HepG2 (cell line): ENCODE data around the gene POU5F1. TPM values are rescaled to one million over a fixed set of nuclear protein-coding genes. Genes with fewer than 3 reads are reported as not detected.

Source experiments
- BCL6 ChIP-seq: IDR thresholded peaks from 2 replicates; pipeline ENCODE4 v1.6.1; 2016; ENCODE audit warnings: missing genetic modification reagents, missing compliant biosample characterization
- ESRRA ChIP-seq: sonication (generic); formaldehyde crosslinking; IDR thresholded peaks from 2 replicates; pipeline ENCODE4 v1.5.1; 2020; ENCODE audit warnings: mild to moderate bottlenecking, low read depth, missing genetic modification reagents
- HMGXB4 ChIP-seq, 2 experiments: sonication (generic) in 1 of 2; formaldehyde crosslinking in 1 of 2; IDR thresholded peaks; 2 replicates each; pipeline versions ENCODE4 v1.4.0 to v1.6.1; 2018 to 2020; ENCODE audit warnings: missing genetic modification reagents in 2 of 2, borderline replicate concordance in 1 of 2, low read depth in 1 of 2, mild to moderate bottlenecking in 1 of 2, missing biosample characterization in 1 of 2
- IKZF4 ChIP-seq: sonication (generic); formaldehyde crosslinking; IDR thresholded peaks from 2 replicates; pipeline ENCODE4 v1.5.1; 2020; ENCODE audit warnings: borderline replicate concordance, mild to moderate bottlenecking, low read depth, missing genetic modification reagents; ENCODE audit errors: not compliant biosample characterization
- NONO ChIP-seq, 2 experiments: fragments of 450-650 bp in 1 of 2; sonication (generic) in 1 of 2; formaldehyde crosslinking in 1 of 2; IDR thresholded peaks in 1 of 2; conservative IDR thresholded peaks in 1 of 2; 2 replicates each; pipeline versions ENCODE4 v1.6.1 to v1.8.0; 2017 to 2022; ENCODE audit warnings: mild to moderate bottlenecking in 1 of 2, missing genetic modification reagents in 1 of 2, moderate library complexity in 1 of 2
- POLR2A ChIP-seq, 2 experiments: IDR thresholded peaks; 2 replicates each; pipeline ENCODE4 v1.6.1; 2011; ENCODE audit warnings: low read depth in 2 of 2, low read length in 2 of 2, mild to moderate bottlenecking in 1 of 2, moderate library complexity in 1 of 2; ENCODE audit not compliant: insufficient read depth in 1 of 2
- RFXANK ChIP-seq: IDR thresholded peaks from 2 replicates; pipeline ENCODE4 v1.6.1; 2016
- SAFB2 ChIP-seq: sonication (generic); formaldehyde crosslinking; IDR thresholded peaks from 2 replicates; pipeline ENCODE4 v1.5.1; 2020; ENCODE audit warnings: missing genetic modification reagents, low read depth, mild to moderate bottlenecking, borderline replicate concordance
- SRY ChIP-seq: sonication (generic); formaldehyde crosslinking; IDR thresholded peaks from 2 replicates; pipeline ENCODE4 v1.8.0; 2022; ENCODE audit warnings: mild to moderate bottlenecking, missing genetic modification reagents
- ZBTB37 ChIP-seq: sonication (generic); formaldehyde crosslinking; IDR thresholded peaks from 2 replicates; pipeline ENCODE4 v1.4.0; 2020; ENCODE audit warnings: mild to moderate bottlenecking, missing genetic modification reagents
- ZBTB43 ChIP-seq: sonication (generic); formaldehyde crosslinking; conservative IDR thresholded peaks from 2 replicates; pipeline ENCODE4 v1.4.0; 2020; ENCODE audit warnings: missing genetic modification reagents
- ZNF253 ChIP-seq: sonication (generic); formaldehyde crosslinking; IDR thresholded peaks from 2 replicates; pipeline ENCODE4 v1.8.0; 2022; ENCODE audit warnings: mild to moderate bottlenecking, missing genetic modification reagents, borderline replicate concordance
- ZNF333 ChIP-seq: sonication (generic); formaldehyde crosslinking; IDR thresholded peaks from 2 replicates; pipeline ENCODE4 v1.4.0; 2020; ENCODE audit warnings: mild to moderate bottlenecking, missing genetic modification reagents, borderline replicate concordance
- ZNF33A ChIP-seq: sonication (generic); formaldehyde crosslinking; IDR thresholded peaks from 2 replicates; pipeline ENCODE4 v1.5.1; 2020; ENCODE audit warnings: missing genetic modification reagents, mild to moderate bottlenecking, moderate library complexity, borderline replicate concordance
- ZNF484 ChIP-seq: sonication (generic); formaldehyde crosslinking; IDR thresholded peaks from 2 replicates; pipeline ENCODE4 v1.5.1; 2020; ENCODE audit warnings: mild to moderate bottlenecking, low read depth, missing genetic modification reagents, borderline replicate concordance
- ZNF552 ChIP-seq: sonication (generic); formaldehyde crosslinking; IDR thresholded peaks from 2 replicates; pipeline ENCODE4 v1.9.0; 2022; ENCODE audit warnings: missing genetic modification reagents, mild to moderate bottlenecking, borderline replicate concordance
- ZNF572 ChIP-seq: sonication (generic); formaldehyde crosslinking; IDR thresholded peaks from 2 replicates; pipeline ENCODE4 v1.5.1; 2020; ENCODE audit warnings: mild to moderate bottlenecking, missing genetic modification reagents
- ZNF883 ChIP-seq: sonication (generic); formaldehyde crosslinking; IDR thresholded peaks from 2 replicates; pipeline ENCODE4 v1.5.1; 2020; ENCODE audit warnings: mild to moderate bottlenecking, missing genetic modification reagents; ENCODE audit errors: not compliant biosample characterization
- ZXDC ChIP-seq: sonication (generic); formaldehyde crosslinking; IDR thresholded peaks from 2 replicates; pipeline ENCODE4 v1.5.0; 2020; ENCODE audit warnings: mild to moderate bottlenecking, missing genetic modification reagents
- polyA plus RNA-seq, 8 experiments: library from polyadenylated mRNA; depleted of rRNA in 3 of 8; stranded (reverse) in 7 of 8; unstranded in 1 of 8; fragments of >200 nt; fragmentation: Illumina TruSeq in 4 of 8; extraction: Trizol in 4 of 8; gene quantifications; 2 replicates each; pipeline versions ENCODE4 v1.2.1 to v1.2.3, GENCODE V29; 2011 to 2016; ENCODE audit warnings: low read depth in 4 of 8, missing spikeins in 1 of 8, mixed read lengths in 1 of 8; ENCODE audit not compliant: insufficient read depth in 1 of 8
- total RNA-seq, 5 experiments: library from RNA; depleted of rRNA; stranded (reverse); fragments of >200 nt; fragmentation: Illumina TruSeq; extraction: Trizol; gene quantifications; 2 replicates each; pipeline ENCODE4 v1.2.3, GENCODE V29; 2016; ENCODE audit warnings: low read depth in 1 of 5

The POU5F1 gene
- total and polyA plus RNA-seq, 2 of the 13 experiments (the other 11 are each of a cell fraction or from before 2014, with no cell fraction given): 2.5 to 7.2 TPM

GRCh38 chr6:31158863-31159855 is 11.3 kb downstream of the POU5F1 start (continued):
- TF ChIP-seq HMGXB4 (CRISPR knock-in tag; IDR thresholded peaks at IDR 0.05; ENCODE audit: borderline replicate concordance in 1 of 2, low read depth in 1 of 2) (no peak; a peak in 1 of 4 replicates), ZNF33A (CRISPR knock-in tag) (no peak), ZNF333 (CRISPR knock-in tag) (no peak), RFXANK (CRISPR knock-in tag) (no peak), BCL6 (no peak), SRY (CRISPR knock-in tag) (no peak), ZBTB43 (CRISPR knock-in tag) (0 out of 2 replicates have a peak, but pooled peaks have one; percentile 33), ESRRA (CRISPR knock-in tag) (no peak), ZNF484 (CRISPR knock-in tag) (no peak), ZNF572 (no peak), POLR2A (IDR thresholded peaks at IDR 0.05; ENCODE audit: insufficient read depth in 1 of 2, low read depth in 2 of 2, low read length in 2 of 2) (no peak), IKZF4 (no peak), ZNF552 (no peak), ZNF883 (CRISPR knock-in tag) (no peak), SAFB2 (no peak), NONO (IDR thresholded peaks at IDR 0.05) (no peak), NONO (CRISPR knock-in tag; conservative IDR thresholded peaks at IDR 0.05) (no peak), ZBTB37 (CRISPR knock-in tag) (no peak), ZNF253 (CRISPR knock-in tag) (no peak), ZXDC (no peak)
